Smooth muscle cell (in vitro differentiated cells): Measurements from ENCODE around the gene CBX8. TPM values are rescaled to one million over a fixed set of nuclear protein-coding genes. Genes with fewer than 3 reads are reported as not detected.

Source experiments
- DNase-seq: peaks from one replicate; lab custom pipeline; 2025; ENCODE audit not compliant: unreplicated experiment; lab: John Stamatoyannopoulos, UW
- H2AFZ ChIP-seq: fragments of 200-600 bp; sonication (generic); 2 replicates; pipeline ENCODE4 v1.6.0; 2016; ENCODE audit warnings: antibody characterized with exemption, low read depth, mild to moderate bottlenecking
- H3F3A ChIP-seq: fragments of 200-600 bp; sonication (generic); 2 replicates; pipeline ENCODE4 v1.6.0; 2017; ENCODE audit warnings: antibody characterized with exemption, low read depth
- H3K27ac ChIP-seq: fragments of 200-600 bp; sonication (generic); 2 replicates; pipeline ENCODE4 v1.5.1; 2016; ENCODE audit warnings: low read depth, mild to moderate bottlenecking
- H3K27me3 ChIP-seq: fragments of 200-600 bp; sonication (generic); 2 replicates; pipeline ENCODE4 v1.6.1; 2016; ENCODE audit warnings: low read depth, mild to moderate bottlenecking
- H3K36me3 ChIP-seq: fragments of 200-600 bp; sonication (generic); 2 replicates; pipeline ENCODE4 v1.5.1; 2016; ENCODE audit warnings: low read depth
- H3K4me1 ChIP-seq: fragments of 200-600 bp; sonication (generic); 2 replicates; pipeline ENCODE4 v1.5.1; 2016; ENCODE audit warnings: low read depth
- H3K4me2 ChIP-seq: fragments of 200-600 bp; sonication (generic); 2 replicates; pipeline ENCODE4 v1.6.0; 2016; ENCODE audit warnings: mild to moderate bottlenecking
- H3K4me3 ChIP-seq: fragments of 200-600 bp; sonication (generic); 2 replicates; pipeline ENCODE4 v1.5.1; 2016; ENCODE audit warnings: mild to moderate bottlenecking
- H3K79me2 ChIP-seq: fragments of 200-600 bp; sonication (generic); 2 replicates; pipeline ENCODE4 v1.6.0; 2016; ENCODE audit warnings: low read depth, mild to moderate bottlenecking
- H3K9ac ChIP-seq: fragments of 200-600 bp; sonication (generic); 2 replicates; pipeline ENCODE4 v1.6.0; 2016; ENCODE audit warnings: low read depth
- H3K9me3 ChIP-seq: fragments of 200-600 bp; sonication (generic); replicated peaks from 2 replicates; pipeline ENCODE4 v1.5.1; 2016; ENCODE audit warnings: low read depth
- H4K20me1 ChIP-seq: fragments of 200-600 bp; sonication (generic); 2 replicates; pipeline ENCODE4 v1.6.0; 2016; ENCODE audit warnings: low read depth
- CTCF ChIP-seq: fragments of 200-600 bp; sonication (generic); IDR thresholded peaks from 2 replicates; pipeline ENCODE4 v1.5.1; 2017; ENCODE audit warnings: borderline replicate concordance, mild to moderate bottlenecking, antibody characterized with exemption; ENCODE audit not compliant: insufficient read depth, poor library complexity, severe bottlenecking
- WGBS: methylation state at CpG from one replicate; pipeline ENCODE4 v1.1.7; 2016; ENCODE audit warnings: low lambda C conversion rate; 5-methylcytosine and 5-hydroxymethylcytosine counted together
- polyA plus RNA-seq: library from polyadenylated mRNA; unstranded; fragments of >200 nt; fragmentation: Nextera tagmentation; extraction: Ambion mirVana; gene quantifications from 2 replicates; pipeline ENCODE4 v1.2.1, GENCODE V29; 2016
- total RNA-seq: library from RNA; depleted of rRNA; stranded (reverse); fragments of >200 nt; gene quantifications from 2 replicates; pipeline ENCODE4 v1.2.3, GENCODE V29; 2014

The CBX8 gene
- total and polyA plus RNA-seq, 2 experiments from 2014 or later, result 2.6 to 4.3 TPM

GRCh38 chr17:79783891-79784290 is 13.0 kb downstream of the CBX8 start:
- H3K27me3 ChIP-seq, result peaks cover 28% of the 10 kb centered on the region
- TF ChIP-seq CTCF, result no peak
- no peak overlapping the region for H3K4me2 ChIP-seq
- WGBS, result 97% methylated on average over 18 of the region's 18 CpGs
- no peaks in the 10 kb centered on the region for H3K36me3 ChIP-seq
- H3K9me3 ChIP-seq, result no peaks in the 10 kb centered on the region
- no peak overlapping the region for H2AFZ ChIP-seq
- no peak overlapping the region for H3K27ac ChIP-seq
- H3F3A ChIP-seq, result no peaks in the 10 kb centered on the region
- no peaks in the 10 kb centered on the region for H3K79me2 ChIP-seq
- DNase-seq, result no peak
- H4K20me1 ChIP-seq, result peaks cover 15% of the 10 kb centered on the region
- H3K4me1 ChIP-seq, result peaks cover 9% of the 10 kb centered on the region
- H3K4me3 ChIP-seq, result no peak overlapping the region
- no peak overlapping the region for H3K9ac ChIP-seq

- 92% methylated on average over 27 of the region's 27 CpGs for WGBS
- Histone ChIP-seq H3K36me3 (no peaks in the 10 kb centered on the region), H4K20me1 (peaks cover 15% of the 10 kb centered on the region), H3K9ac (no peak overlapping the region), H3F3A (peaks cover 2% of the 10 kb centered on the region), H3K79me2 (no peaks in the 10 kb centered on the region), H3K4me1 (peaks cover 14% of the 10 kb centered on the region), H2AFZ (no peak overlapping the region), H3K9me3 (no peaks in the 10 kb centered on the region), H3K27ac (no peak overlapping the region), H3K4me3 (no peak overlapping the region), H3K27me3 (peaks cover 8% of the 10 kb centered on the region), H3K4me2 (no peak overlapping the region)
- TF ChIP-seq CTCF, result no peak
- DNase-seq, result no peak
Measured at GRCh38 chr17:79781736-79782575, 14.9 kb downstream of the CBX8 start.

- no peak overlapping the region for H3K4me3 ChIP-seq
- H4K20me1 ChIP-seq, result peaks cover 15% of the 10 kb centered on the region
- peaks cover 20% of the 10 kb centered on the region for H3K4me1 ChIP-seq
- H2AFZ ChIP-seq, result no peak overlapping the region
- H3K9me3 ChIP-seq, result no peaks in the 10 kb centered on the region
- H3F3A ChIP-seq, result peaks cover 8% of the 10 kb centered on the region
- H3K27me3 ChIP-seq, result peaks cover 6% of the 10 kb centered on the region
- H3K27ac ChIP-seq, result no peak overlapping the region
- no peak overlapping the region for H3K9ac ChIP-seq
- WGBS, result 97% methylated on average over 12 of the region's 12 CpGs
- TF ChIP-seq CTCF, result no peak
- H3K79me2 ChIP-seq, result no peaks in the 10 kb centered on the region
- no peaks in the 10 kb centered on the region for H3K36me3 ChIP-seq
- DNase-seq, result no peak
- H3K4me2 ChIP-seq, result no peak overlapping the region
Measured at GRCh38 chr17:79781012-79781650, 15.7 kb downstream of the CBX8 start.
